Mammary epithelial cell (primary cell): Measurements from ENCODE around the gene NFKB2.

ENCODE experiments used
- CTCF ChIP-seq, 2 donors: IDR thresholded peaks in 1 of 2; conservative IDR thresholded peaks in 1 of 2; 2 replicates each; pipeline ENCODE4 v1.5.1; 2011 to 2012; ENCODE audit warnings: inconsistent platforms in 2 of 2, low read length in 2 of 2, mild to moderate bottlenecking in 2 of 2, control low read depth in 1 of 2, low read depth in 1 of 2; ENCODE audit not compliant: insufficient read depth in 1 of 2; ENCODE audit errors: extremely low read depth in 1 of 2
- EZH2 ChIP-seq: IDR thresholded peaks from 2 replicates; pipeline ENCODE4 v1.6.1; 2012; ENCODE audit warnings: low read length, inconsistent platforms, borderline replicate concordance

GRCh38 chr10:102382871-102383270, 12.6 kb upstream of the NFKB2 start:
- no peak for TF ChIP-seq CTCF (conservative IDR thresholded peaks at IDR 0.05 in 1 of 2, IDR thresholded peaks at IDR 0.05 in 1 of 2; ENCODE audit: extremely low read depth in 1 of 2, insufficient read depth in 1 of 2, low read depth in 1 of 2, low read length in 2 of 2)
- no peak for TF ChIP-seq EZH2
